Stimulated activated CD8-positive, alpha-beta memory T cell treated with anti-CD3 and anti-CD28 coated beads, Interleukin-4, amount 100 ng/mL, for 4 hours (primary cell): ENCODE results near the gene UCHL5.

Experiments used
- DNase-seq, 2 donors: peaks; one replicate each; pipeline ENCODE4 v3.0.0-alpha.2; 2020; ENCODE audit warnings: low read depth in 2 of 2, low spot score in 1 of 2

Gene UCHL5

DNA sequence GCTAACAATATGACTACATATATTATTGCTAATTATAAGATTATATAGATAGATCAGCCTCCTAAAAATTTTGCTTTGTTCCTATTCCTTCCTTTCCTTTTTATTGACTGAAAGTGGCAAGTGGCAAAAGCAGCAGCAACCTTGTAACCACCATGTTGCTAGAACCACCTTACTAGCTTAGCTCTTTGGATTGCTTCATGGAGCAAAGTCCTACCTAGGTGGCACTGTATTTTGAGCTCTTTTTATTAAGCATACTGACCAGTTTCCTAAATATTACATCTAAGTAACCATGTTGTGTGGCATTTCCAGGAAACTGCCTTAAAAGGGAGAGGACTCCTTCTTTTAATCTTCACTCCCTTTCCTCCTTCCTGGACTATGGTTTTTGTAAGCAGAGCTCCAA, 90.8 kb downstream of the UCHL5 start:
- no peak for DNase-seq

DNA sequence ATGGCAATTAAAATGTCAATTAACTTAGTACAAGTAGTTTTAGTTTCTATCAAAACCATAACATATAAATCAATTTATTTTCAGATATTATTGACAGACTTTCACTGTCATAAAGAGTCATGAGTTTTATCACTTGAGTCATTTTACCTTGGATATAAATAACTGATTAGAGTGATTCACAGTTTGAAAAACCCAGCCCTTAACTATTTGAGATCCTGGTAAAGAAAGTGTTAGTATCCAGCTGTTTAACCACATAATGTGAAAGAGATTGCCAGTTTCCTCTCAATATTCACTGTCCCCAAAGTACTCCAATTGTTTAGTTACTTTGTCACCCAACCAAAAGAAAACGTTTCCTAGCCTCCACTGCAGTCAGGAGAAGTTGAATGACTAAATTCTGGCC, 91.3 kb downstream of the UCHL5 start:
- no peak for DNase-seq

DNA sequence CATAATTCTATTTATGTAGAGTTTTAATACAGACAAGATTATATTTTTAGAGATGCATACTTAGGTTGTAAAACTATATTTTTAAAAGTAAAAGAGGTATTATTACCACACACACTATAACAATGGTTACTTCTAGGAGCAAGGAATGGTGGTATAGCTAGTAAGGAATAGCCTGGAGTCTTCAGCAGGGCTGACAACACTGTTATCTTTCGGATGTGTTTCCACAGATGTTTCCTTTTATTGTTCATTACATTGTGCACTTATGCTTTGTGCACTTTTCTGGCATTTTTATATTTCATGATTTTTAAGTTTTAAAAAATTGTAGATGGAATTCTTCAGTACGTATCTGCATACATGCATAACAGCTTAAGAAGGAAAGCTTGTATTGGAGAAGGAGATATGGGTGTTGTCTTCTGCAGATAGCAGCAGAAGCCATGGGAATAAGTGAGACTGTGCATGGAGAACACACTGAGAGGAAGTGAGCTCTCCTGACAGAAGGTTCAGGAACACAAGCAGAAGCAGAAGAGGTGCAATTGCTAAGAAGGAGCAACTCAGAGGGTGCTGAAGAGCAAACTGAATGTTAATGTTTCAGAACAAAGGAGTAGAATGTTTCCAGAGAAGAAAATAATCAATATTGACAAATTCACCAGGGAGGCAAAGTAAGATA, 91.8 kb downstream of the UCHL5 start:
- DNase-seq = no peak

DNA sequence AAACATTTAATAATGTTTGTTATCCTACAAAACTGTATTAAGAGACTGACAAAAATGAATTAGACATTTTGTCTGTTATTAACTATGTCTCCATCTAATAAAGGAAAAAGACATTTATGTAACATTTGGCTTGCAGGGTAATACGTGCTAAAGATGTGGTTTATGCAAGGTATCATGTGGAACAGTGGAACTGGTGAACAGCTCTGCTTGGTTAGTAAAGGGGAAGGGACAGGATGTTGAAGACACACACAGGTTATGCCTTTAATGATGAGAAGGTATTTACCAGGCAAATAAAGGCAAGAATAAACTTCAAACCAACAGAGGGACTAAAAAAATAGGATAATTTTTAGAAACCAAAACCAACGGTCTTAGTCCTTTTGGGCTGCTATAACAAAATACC, 93.1 kb downstream of the UCHL5 start:
- DNase-seq = no peak

DNA sequence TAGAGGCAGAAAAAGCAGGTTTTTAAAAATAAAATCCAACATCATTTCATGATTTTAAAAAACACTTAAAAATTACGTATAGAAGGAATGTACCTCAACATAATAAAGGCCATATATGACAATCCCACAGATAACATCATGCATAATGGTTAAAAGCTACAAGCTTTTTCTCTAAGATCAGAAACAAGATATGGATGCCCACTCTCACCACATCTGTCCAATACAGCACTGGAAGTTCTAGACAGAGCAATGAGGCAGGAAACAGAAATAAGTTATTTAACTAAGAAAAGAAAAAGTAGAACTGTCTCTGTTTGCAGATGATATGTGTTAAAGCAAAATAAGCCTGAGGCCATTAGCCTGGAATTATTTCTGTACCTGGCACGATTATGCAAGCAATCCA, 96.3 kb downstream of the UCHL5 start:
- DNase-seq = no peak
